Activated CD4-positive, alpha-beta memory T cell treated with anti-CD3 and anti-CD28 coated beads for 36 hours (primary cell): ENCODE results near the gene G3BP1. TPM values are rescaled to one million over a fixed set of nuclear protein-coding genes. Genes with fewer than 3 reads are reported as not detected.

Source experiments
- CTCF ChIA-PET: fragments of 350-600 bp; sonication (Branson Sonifier 250); formaldehyde crosslinking; loops from one replicate; lab custom pipeline; 2021; ENCODE audit warnings: antibody characterized with exemption, inconsistent platforms; lab: Charles Lee
- POLR2A ChIA-PET: fragments of 350-600 bp; sonication (Branson Sonifier 250); formaldehyde crosslinking; loops from one replicate; lab custom pipeline; 2021; ENCODE audit warnings: antibody characterized with exemption; lab: Charles Lee
- DNase-seq: peaks from one replicate; pipeline ENCODE4 v3.0.0-alpha.2; 2020
- H3K27ac Mint-ChIP-seq: one replicate; pipeline ENCODE4 v1.8.0; 2021; ENCODE audit warnings: mixed read lengths
- H3K27me3 Mint-ChIP-seq: one replicate; pipeline ENCODE4 v1.8.0; 2021; ENCODE audit warnings: mixed read lengths
- H3K36me3 Mint-ChIP-seq: one replicate; pipeline ENCODE4 v1.8.0; 2021; ENCODE audit warnings: mixed read lengths
- H3K4me1 Mint-ChIP-seq: one replicate; pipeline ENCODE4 v1.8.0; 2021; ENCODE audit warnings: low read depth, mixed read lengths
- H3K4me3 Mint-ChIP-seq: one replicate; pipeline ENCODE4 v1.8.0; 2021; ENCODE audit warnings: mild to moderate bottlenecking, mixed read lengths
- H3K9me3 Mint-ChIP-seq: one replicate; pipeline ENCODE4 v1.8.0; 2021; ENCODE audit warnings: mixed read lengths
- intact Hi-C: fragments of 100-400 bp; cut with micrococcal nuclease; formaldehyde crosslinking; loops from one replicate; pipeline ENCODE4 v1.15.1; 2023
- total RNA-seq, 2 experiments: library from RNA; stranded (reverse); gene quantifications; one replicate each; pipeline ENCODE4 v1.2.3, GENCODE V29; 2021

The G3BP1 gene
- total RNA-seq, 2 experiments from 2014 or later, result 237 TPM

DNA sequence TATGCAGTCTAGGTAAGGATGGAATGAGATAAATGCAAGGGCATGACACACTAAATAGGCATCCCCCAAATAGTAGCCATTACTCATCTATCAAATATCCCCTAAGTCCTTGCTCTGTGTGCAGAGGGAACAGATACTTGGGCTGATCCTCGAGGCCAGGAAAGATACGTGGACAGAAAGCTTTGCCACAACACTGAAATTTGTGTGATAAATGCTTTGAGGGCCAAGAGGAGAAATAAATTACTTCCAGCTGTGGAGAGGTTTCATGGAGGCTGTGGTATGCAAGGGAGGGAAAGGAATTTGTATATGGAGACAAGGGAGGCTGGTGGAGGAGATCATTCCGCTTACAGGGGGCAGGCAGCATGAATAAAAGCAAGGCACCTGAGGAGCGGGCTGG is 31.8 kb upstream of the G3BP1 start:
- ChIA-PET CTCF (interaction anchor here (0.6 to 10.7 kb wide), 20 partner anchors 8 to 292 kb away, joined by 3 to 156 read pairs (median 5); partner anchors contain the start of genes ATOX1, G3BP1, SLC36A1 and SPARC), POLR2A (no interaction called here)
- H3K27ac Mint-ChIP-seq, result no peak overlapping the region
- H3K4me1 Mint-ChIP-seq, result peaks cover 18% of the 10 kb centered on the region
- H3K4me3 Mint-ChIP-seq, result no peak overlapping the region
- H3K36me3 Mint-ChIP-seq, result peaks cover 13% of the 10 kb centered on the region
- H3K27me3 Mint-ChIP-seq, result no peaks in the 10 kb centered on the region
- DNase-seq, result no peak
- no peaks in the 10 kb centered on the region for H3K9me3 Mint-ChIP-seq
- intact Hi-C loops, result loop anchor here (1.0 kb wide), 2 partner anchors 31 to 81 kb away; partner anchors contain the start of gene G3BP1

DNA sequence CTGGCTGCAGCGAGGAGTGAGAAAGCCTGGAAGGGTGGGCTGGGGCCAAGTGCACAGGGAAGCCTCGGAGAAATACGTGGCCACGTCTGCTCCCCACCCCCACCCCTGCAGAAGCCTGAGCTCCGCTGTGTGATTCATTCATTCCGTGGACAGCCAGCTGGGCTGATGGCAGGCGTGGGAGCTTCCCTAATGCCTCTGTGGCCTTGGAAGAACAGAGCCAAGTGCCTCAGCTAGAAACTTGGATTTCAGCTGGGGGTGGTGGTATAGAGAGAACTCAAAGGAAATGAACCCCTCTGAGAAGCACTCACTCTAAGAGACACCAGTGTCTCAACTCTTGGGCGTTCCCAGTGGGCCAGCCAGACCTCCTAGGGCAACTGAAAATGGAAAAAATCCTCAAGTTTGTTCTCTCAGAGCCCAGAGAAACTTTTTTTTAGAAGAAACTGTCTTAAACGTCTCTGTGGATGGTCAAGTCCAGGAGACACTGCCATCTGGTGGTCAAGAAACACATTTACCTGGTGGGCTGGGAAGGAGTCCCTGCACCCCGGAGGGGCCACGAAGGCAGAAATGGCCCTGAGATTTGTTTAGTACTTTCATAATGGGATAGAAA is 31.3 kb upstream of the G3BP1 start:
- H3K27me3 Mint-ChIP-seq, result no peaks in the 10 kb centered on the region
- H3K27ac Mint-ChIP-seq, result no peak overlapping the region
- CTCF ChIA-PET, result interaction anchor here (0.6 to 10.7 kb wide), 22 partner anchors 10 to 293 kb away, joined by 3 to 156 read pairs (median 5); partner anchors contain the start of genes ATOX1, G3BP1, SLC36A1 and SPARC

GRCh38 chr5:151740958-151741373 is 30.8 kb upstream of the G3BP1 start:
- ChIA-PET POLR2A (interaction anchor here (0.6 kb wide), 1 partner anchor 15 kb away, joined by 3 read pairs; no protein-coding TSS in a partner anchor), CTCF (interaction anchor here (0.7 to 10.7 kb wide), 20 partner anchors 9 to 294 kb away, joined by 3 to 156 read pairs (median 4); partner anchors contain the start of genes G3BP1 and SLC36A1)
- H3K4me1 Mint-ChIP-seq, result peaks cover 27% of the 10 kb centered on the region
- no peak for DNase-seq
- H3K27ac Mint-ChIP-seq, result no peak overlapping the region
- H3K36me3 Mint-ChIP-seq, result peaks cover 19% of the 10 kb centered on the region
- no peaks in the 10 kb centered on the region for H3K27me3 Mint-ChIP-seq
- intact Hi-C loops, result loop anchor here (1.0 kb wide), 2 partner anchors 30 to 82 kb away; partner anchors contain the start of gene G3BP1
- no peaks in the 10 kb centered on the region for H3K9me3 Mint-ChIP-seq
- H3K4me3 Mint-ChIP-seq, result no peak overlapping the region

More for the DNA sequence above, 31.3 kb upstream of the G3BP1 start:
- Mint-ChIP-seq H3K36me3 (peaks cover 18% of the 10 kb centered on the region), H3K9me3 (no peaks in the 10 kb centered on the region), H3K4me1 (peaks cover 23% of the 10 kb centered on the region), H3K4me3 (no peak overlapping the region)
- peak; percentile 55 for DNase-seq
- POLR2A ChIA-PET, result interaction anchor here (0.6 kb wide), 1 partner anchor 16 kb away, joined by 3 read pairs; no protein-coding TSS in a partner anchor
- intact Hi-C loops, result loop anchor here (1.0 kb wide), 2 partner anchors 31 to 81 kb away; partner anchors contain the start of gene G3BP1

- intact Hi-C loops, result no loop called here
- H3K9me3 Mint-ChIP-seq, result no peaks in the 10 kb centered on the region
- POLR2A ChIA-PET, result no interaction called here
- H3K27ac Mint-ChIP-seq, result no peak overlapping the region
- peaks cover 36% of the 10 kb centered on the region for H3K4me1 Mint-ChIP-seq
- peaks cover 19% of the 10 kb centered on the region for H3K36me3 Mint-ChIP-seq
- no peak overlapping the region for H3K4me3 Mint-ChIP-seq
- no peak for DNase-seq
- CTCF ChIA-PET, result interaction anchor here (0.6 to 10.7 kb wide), 21 partner anchors 8 to 493 kb away, joined by 3 to 156 read pairs (median 4); partner anchors contain the start of genes G3BP1 and SLC36A1
- H3K27me3 Mint-ChIP-seq, result no peaks in the 10 kb centered on the region
Observed at GRCh38 chr5:151741678-151742423, 29.9 kb upstream of the G3BP1 start.

GRCh38 chr5:151742870-151743294 is 28.9 kb upstream of the G3BP1 start:
- peaks cover 19% of the 10 kb centered on the region for H3K36me3 Mint-ChIP-seq
- ChIA-PET CTCF (interaction anchor here (0.6 to 10.7 kb wide), 6 partner anchors 9 to 90 kb away, joined by 4 to 156 read pairs (median 9); no protein-coding TSS in a partner anchor), POLR2A (no interaction called here)
- H3K9me3 Mint-ChIP-seq, result no peaks in the 10 kb centered on the region
- H3K27ac Mint-ChIP-seq, result no peak overlapping the region
- peaks cover 38% of the 10 kb centered on the region for H3K4me1 Mint-ChIP-seq
- no peak for DNase-seq
- H3K27me3 Mint-ChIP-seq, result no peaks in the 10 kb centered on the region
- intact Hi-C loops, result no loop called here
- no peak overlapping the region for H3K4me3 Mint-ChIP-seq

GRCh38 chr5:151743530-151743929 is 28.2 kb upstream of the G3BP1 start:
- H3K27me3 Mint-ChIP-seq, result no peaks in the 10 kb centered on the region
- H3K4me1 Mint-ChIP-seq, result peaks cover 38% of the 10 kb centered on the region
- no peak overlapping the region for H3K4me3 Mint-ChIP-seq
- H3K27ac Mint-ChIP-seq, result no peak overlapping the region
- POLR2A ChIA-PET, result no interaction called here
- intact Hi-C loops, result no loop called here
- CTCF ChIA-PET, result interaction anchor here (0.6 to 10.7 kb wide), 4 partner anchors 39 to 91 kb away, joined by 4 to 156 read pairs (median 32); no protein-coding TSS in a partner anchor
- no peaks in the 10 kb centered on the region for H3K9me3 Mint-ChIP-seq
- no peak for DNase-seq
- peaks cover 19% of the 10 kb centered on the region for H3K36me3 Mint-ChIP-seq

DNA sequence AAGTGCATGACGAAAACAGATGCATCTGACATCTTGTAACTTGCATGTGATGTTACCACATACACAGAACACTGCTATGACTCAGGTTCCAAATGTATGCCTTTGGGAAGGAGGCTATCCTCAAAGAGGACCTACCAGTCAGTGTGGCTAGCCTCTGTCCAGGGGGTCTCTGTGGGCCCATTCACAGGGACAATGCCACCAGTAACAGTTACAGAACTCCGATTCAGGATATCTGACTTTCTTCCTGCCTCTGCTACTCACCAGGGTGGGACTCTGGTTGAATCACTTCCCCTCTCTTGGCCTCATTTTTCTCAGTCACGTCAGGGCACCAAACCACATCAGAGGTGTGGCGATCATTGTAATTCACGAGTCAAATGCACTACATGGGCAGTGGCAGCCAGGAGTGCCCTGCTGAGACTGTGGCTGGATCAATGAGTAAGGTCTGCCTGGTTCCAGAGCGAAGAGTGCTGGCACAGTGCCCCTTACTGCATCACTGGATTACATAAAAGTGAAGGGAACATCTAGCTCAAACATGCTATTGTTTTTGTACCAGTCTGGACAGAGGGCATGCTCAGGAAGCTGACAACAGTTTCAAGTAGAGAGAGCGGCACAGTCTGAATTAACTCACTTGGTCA is 26.6 kb upstream of the G3BP1 start:
- intact Hi-C loops, result loop anchor here (1.0 to 5.0 kb wide), 4 partner anchors 13 to 298 kb away; partner anchors contain the start of genes ATOX1, G3BP1 and SLC36A1
- DNase-seq, result peak; percentile 74
- H3K27me3 Mint-ChIP-seq, result no peaks in the 10 kb centered on the region
- CTCF ChIA-PET, result interaction anchor here (0.6 to 10.7 kb wide), 2 partner anchors 87 to 573 kb away, joined by 6 to 156 read pairs; no protein-coding TSS in a partner anchor
- no peak overlapping the region for H3K4me3 Mint-ChIP-seq
- H3K36me3 Mint-ChIP-seq, result peaks cover 21% of the 10 kb centered on the region
- H3K4me1 Mint-ChIP-seq, result peaks cover 43% of the 10 kb centered on the region
- H3K9me3 Mint-ChIP-seq, result no peaks in the 10 kb centered on the region
- POLR2A ChIA-PET, result no interaction called here
- peak overlapping the region; percentile 69 for H3K27ac Mint-ChIP-seq

DNA sequence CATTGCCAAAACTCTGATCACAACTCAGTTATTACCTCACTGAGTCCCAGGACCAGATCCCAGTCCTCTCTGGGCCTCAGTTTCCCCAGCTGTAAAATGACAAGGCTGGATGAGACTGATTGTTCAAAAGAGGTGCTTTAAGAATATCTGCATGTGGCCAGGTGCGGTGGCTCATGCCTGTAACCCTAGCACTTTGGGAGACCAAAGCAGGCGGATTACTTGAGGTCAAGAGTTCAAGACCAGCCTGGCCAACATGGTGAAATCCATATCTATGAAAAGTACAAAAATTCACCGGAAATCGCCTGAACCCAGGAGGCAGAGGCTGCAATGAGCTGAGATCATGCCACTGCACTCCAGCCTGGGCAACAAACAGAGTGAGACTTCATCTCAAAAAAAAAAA is 21.6 kb upstream of the G3BP1 start:
- intact Hi-C loops, result no loop called here
- Mint-ChIP-seq H3K36me3 (peaks cover 16% of the 10 kb centered on the region), H3K27me3 (no peaks in the 10 kb centered on the region), H3K27ac (peak overlapping the region; percentile 88), H3K4me3 (no peak overlapping the region), H3K4me1 (peaks cover 39% of the 10 kb centered on the region), H3K9me3 (no peaks in the 10 kb centered on the region)
- ChIA-PET CTCF (interaction anchor here (0.9 to 2.8 kb wide), 5 partner anchors 9 to 98 kb away, joined by 4 to 11 read pairs (median 8); partner anchors contain the start of gene G3BP1), POLR2A (interaction anchor here (3.3 kb wide), 1 partner anchor 21 kb away, joined by 23 read pairs; the partner anchor contains the start of gene G3BP1)
- DNase-seq, result no peak

DNA sequence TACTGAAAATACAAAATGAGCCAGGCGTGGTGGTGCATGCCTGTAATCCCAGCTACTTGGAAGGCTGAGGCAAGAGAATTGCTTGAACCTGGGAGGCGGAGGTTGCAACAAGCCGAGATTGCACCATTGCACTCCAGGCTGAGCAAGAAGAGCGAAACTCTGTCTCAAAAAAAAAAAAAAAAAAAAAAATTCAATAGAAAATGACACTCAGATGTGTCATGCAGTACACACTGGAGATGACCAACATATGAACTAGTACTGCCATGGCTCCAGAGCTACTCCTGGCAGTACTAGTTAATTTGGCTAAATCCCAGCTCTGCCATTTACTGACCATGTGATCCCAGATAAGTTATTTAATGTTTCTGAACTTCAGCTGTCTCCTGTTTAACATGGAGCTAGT is 20.7 kb upstream of the G3BP1 start:
- intact Hi-C loops, result no loop called here
- Mint-ChIP-seq H3K36me3 (peaks cover 12% of the 10 kb centered on the region), H3K27ac (no peak overlapping the region), H3K27me3 (no peaks in the 10 kb centered on the region), H3K9me3 (no peaks in the 10 kb centered on the region), H3K4me1 (peaks cover 38% of the 10 kb centered on the region), H3K4me3 (no peak overlapping the region)
- ChIA-PET CTCF (interaction anchor here (1.0 to 2.2 kb wide), 5 partner anchors 9 to 303 kb away, joined by 3 to 9 read pairs (median 4); partner anchors contain the start of genes G3BP1 and SLC36A1), POLR2A (interaction anchor here (0.6 to 3.3 kb wide), 2 partner anchors 20 to 1341 kb away, joined by 3 to 23 read pairs; partner anchors contain the start of gene G3BP1)
- no peak for DNase-seq

DNA sequence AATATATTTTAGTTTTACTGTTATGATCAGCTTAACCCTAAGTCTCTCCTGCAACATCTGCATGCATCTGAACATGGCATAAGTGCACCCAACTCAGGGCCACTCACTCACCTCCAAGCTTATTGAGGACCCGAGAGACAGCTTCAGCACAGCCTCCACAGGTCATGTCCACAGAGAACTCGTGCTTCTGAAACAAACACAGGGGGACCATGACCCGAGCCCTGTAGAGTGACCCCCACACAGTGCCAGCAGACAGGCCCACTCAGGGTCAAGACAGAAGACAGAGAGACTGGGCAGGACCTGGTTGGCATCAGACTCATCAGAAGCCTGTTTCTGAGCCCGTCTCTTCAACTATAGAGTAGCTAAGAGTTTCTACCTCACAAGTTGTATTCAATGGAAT is 20.2 kb upstream of the G3BP1 start:
- ChIA-PET CTCF (interaction anchor here (0.5 to 2.2 kb wide), 6 partner anchors 9 to 393 kb away, joined by 3 to 9 read pairs (median 4); partner anchors contain the start of genes G3BP1 and SLC36A1), POLR2A (interaction anchor here (0.6 to 3.3 kb wide), 3 partner anchors 19 to 1341 kb away, joined by 3 to 23 read pairs (median 5); partner anchors contain the start of gene G3BP1)
- no peak overlapping the region for H3K27ac Mint-ChIP-seq
- H3K36me3 Mint-ChIP-seq, result peaks cover 12% of the 10 kb centered on the region
- H3K27me3 Mint-ChIP-seq, result no peaks in the 10 kb centered on the region
- H3K9me3 Mint-ChIP-seq, result no peaks in the 10 kb centered on the region
- intact Hi-C loops, result no loop called here
- no peak overlapping the region for H3K4me3 Mint-ChIP-seq
- no peak for DNase-seq
- H3K4me1 Mint-ChIP-seq, result peaks cover 38% of the 10 kb centered on the region

GRCh38 chr5:151755383-151755782 is 16.4 kb upstream of the G3BP1 start:
- CTCF ChIA-PET, result interaction anchor here (1.0 to 1.3 kb wide), 4 partner anchors 14 to 97 kb away, joined by 3 to 5 read pairs (median 4); partner anchors contain the start of gene G3BP1
- no peak overlapping the region for H3K27ac Mint-ChIP-seq
- no peak overlapping the region for H3K4me3 Mint-ChIP-seq
- no peaks in the 10 kb centered on the region for H3K9me3 Mint-ChIP-seq
- no peak for DNase-seq
- H3K36me3 Mint-ChIP-seq, result peaks cover 10% of the 10 kb centered on the region
- intact Hi-C loops, result loop anchor here (5.0 kb wide), 2 partner anchors 93 to 603 kb away; no protein-coding TSS in a partner anchor
- POLR2A ChIA-PET, result interaction anchor here (6.0 kb wide), 1 partner anchor 16 kb away, joined by 71 read pairs; the partner anchor contains the start of gene G3BP1
- no peaks in the 10 kb centered on the region for H3K27me3 Mint-ChIP-seq
- peaks cover 40% of the 10 kb centered on the region for H3K4me1 Mint-ChIP-seq
